Measurements from ENCODE around the gene GOLPH3.

DNA sequence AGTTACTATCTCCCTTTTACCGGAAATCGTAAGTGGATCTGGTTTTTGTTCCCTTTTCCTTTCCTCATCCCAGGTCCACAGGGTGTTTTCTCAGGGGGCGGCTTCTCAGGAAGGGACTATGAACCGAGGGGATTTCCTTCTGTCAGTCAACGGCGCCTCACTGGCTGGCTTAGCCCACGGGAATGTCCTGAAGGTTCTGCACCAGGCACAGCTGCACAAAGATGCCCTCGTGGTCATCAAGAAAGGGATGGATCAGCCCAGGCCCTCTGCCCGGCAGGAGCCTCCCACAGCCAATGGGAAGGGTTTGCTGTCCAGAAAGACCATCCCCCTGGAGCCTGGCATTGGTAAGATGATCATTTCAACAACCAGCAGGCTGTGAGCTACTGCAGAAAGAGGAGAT is 75.8 kb downstream of the GOLPH3 start:
- no peak for TF ChIP-seq POLR2AphosphoS5 (IDR thresholded peaks at IDR 0.05; ENCODE audit: low read depth)
- TF ChIP-seq, protein P1, sequence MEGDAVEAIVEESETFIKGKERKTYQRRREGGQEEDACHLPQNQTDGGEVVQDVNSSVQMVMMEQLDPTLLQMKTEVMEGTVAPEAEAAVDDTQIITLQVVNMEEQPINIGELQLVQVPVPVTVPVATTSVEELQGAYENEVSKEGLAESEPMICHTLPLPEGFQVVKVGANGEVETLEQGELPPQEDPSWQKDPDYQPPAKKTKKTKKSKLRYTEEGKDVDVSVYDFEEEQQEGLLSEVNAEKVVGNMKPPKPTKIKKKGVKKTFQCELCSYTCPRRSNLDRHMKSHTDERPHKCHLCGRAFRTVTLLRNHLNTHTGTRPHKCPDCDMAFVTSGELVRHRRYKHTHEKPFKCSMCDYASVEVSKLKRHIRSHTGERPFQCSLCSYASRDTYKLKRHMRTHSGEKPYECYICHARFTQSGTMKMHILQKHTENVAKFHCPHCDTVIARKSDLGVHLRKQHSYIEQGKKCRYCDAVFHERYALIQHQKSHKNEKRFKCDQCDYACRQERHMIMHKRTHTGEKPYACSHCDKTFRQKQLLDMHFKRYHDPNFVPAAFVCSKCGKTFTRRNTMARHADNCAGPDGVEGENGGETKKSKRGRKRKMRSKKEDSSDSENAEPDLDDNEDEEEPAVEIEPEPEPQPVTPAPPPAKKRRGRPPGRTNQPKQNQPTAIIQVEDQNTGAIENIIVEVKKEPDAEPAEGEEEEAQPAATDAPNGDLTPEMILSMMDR (conservative IDR thresholded peaks at IDR 0.05; ENCODE audit: low read depth in 2 of 2) = no peak
- no peak for TF ChIP-seq CREB1 (CRISPR knock-in tag; IDR thresholded peaks at IDR 0.05; ENCODE audit: low read depth)
- TF ChIP-seq, protein P2, sequence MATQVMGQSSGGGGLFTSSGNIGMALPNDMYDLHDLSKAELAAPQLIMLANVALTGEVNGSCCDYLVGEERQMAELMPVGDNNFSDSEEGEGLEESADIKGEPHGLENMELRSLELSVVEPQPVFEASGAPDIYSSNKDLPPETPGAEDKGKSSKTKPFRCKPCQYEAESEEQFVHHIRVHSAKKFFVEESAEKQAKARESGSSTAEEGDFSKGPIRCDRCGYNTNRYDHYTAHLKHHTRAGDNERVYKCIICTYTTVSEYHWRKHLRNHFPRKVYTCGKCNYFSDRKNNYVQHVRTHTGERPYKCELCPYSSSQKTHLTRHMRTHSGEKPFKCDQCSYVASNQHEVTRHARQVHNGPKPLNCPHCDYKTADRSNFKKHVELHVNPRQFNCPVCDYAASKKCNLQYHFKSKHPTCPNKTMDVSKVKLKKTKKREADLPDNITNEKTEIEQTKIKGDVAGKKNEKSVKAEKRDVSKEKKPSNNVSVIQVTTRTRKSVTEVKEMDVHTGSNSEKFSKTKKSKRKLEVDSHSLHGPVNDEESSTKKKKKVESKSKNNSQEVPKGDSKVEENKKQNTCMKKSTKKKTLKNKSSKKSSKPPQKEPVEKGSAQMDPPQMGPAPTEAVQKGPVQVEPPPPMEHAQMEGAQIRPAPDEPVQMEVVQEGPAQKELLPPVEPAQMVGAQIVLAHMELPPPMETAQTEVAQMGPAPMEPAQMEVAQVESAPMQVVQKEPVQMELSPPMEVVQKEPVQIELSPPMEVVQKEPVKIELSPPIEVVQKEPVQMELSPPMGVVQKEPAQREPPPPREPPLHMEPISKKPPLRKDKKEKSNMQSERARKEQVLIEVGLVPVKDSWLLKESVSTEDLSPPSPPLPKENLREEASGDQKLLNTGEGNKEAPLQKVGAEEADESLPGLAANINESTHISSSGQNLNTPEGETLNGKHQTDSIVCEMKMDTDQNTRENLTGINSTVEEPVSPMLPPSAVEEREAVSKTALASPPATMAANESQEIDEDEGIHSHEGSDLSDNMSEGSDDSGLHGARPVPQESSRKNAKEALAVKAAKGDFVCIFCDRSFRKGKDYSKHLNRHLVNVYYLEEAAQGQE (IDR thresholded peaks at IDR 0.05; ENCODE audit: unreplicated experiment) = no peak
- no peak for TF ChIP-seq EZH2 (IDR thresholded peaks at IDR 0.05; ENCODE audit: low read depth, unreplicated experiment)
- TF ChIP-seq, protein P3, sequence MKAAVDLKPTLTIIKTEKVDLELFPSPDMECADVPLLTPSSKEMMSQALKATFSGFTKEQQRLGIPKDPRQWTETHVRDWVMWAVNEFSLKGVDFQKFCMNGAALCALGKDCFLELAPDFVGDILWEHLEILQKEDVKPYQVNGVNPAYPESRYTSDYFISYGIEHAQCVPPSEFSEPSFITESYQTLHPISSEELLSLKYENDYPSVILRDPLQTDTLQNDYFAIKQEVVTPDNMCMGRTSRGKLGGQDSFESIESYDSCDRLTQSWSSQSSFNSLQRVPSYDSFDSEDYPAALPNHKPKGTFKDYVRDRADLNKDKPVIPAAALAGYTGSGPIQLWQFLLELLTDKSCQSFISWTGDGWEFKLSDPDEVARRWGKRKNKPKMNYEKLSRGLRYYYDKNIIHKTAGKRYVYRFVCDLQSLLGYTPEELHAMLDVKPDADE (IDR thresholded peaks at IDR 0.05) = no peak
- TF ChIP-seq EZH2phosphoT487 (IDR thresholded peaks at IDR 0.05; ENCODE audit: unreplicated experiment) = no peak
- no peak for TF ChIP-seq STAT1 (IDR thresholded peaks at IDR 0.05; ENCODE audit: unreplicated experiment)
- TF ChIP-seq JUNB (IDR thresholded peaks at IDR 0.05; ENCODE audit: unreplicated experiment) = no peak

Measured in GM23338 (cell line).